Measurements from ENCODE around the gene VPS13D.

Gene VPS13D

DNA sequence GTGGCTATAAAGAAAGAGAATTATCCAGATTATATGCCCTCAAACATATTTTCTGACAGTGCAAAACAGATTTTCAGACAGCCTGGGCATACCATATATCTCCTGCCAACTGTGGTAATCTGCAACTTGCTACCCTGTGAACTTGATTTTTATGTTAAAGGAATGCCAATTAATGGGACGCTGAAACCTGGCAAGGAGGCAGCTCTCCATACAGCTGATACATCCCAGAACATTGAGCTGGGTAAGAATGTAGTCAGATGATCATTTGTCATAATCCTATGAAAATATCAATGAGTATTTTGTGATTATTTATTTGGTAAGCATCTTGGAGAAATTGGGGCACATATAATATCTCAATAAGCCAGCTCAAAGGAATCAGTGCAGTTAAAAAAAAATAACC lies 124.2 kb downstream of the VPS13D start:
- Histone ChIP-seq H3K36me3 (ENCODE audit: control insufficient read depth in 1 of 2, insufficient read depth in 2 of 2, low read length in 2 of 2) (peaks cover 32 to 61% of the 10 kb centered on the region in 2 donors), H3K4me1 (ENCODE audit: control insufficient read depth in 1 of 2, insufficient read depth in 2 of 2, low read length in 2 of 2) (no peaks in the 10 kb centered on the region), H3K9me3 (ENCODE audit: control insufficient read depth in 1 of 2, low read length in 2 of 2) (no peaks in the 10 kb centered on the region), H3K27me3 (ENCODE audit: control insufficient read depth in 1 of 2, insufficient read depth in 2 of 2, low read length in 2 of 2) (no peaks in the 10 kb centered on the region), H3K9ac (ENCODE audit: low read depth in 1 of 2, low read length in 2 of 2) (no peak overlapping the region), H3K27ac (ENCODE audit: low read depth, low read length) (no peak overlapping the region), H3K4me3 (ENCODE audit: low read depth in 1 of 2, low read length in 2 of 2) (no peak overlapping the region)

DNA sequence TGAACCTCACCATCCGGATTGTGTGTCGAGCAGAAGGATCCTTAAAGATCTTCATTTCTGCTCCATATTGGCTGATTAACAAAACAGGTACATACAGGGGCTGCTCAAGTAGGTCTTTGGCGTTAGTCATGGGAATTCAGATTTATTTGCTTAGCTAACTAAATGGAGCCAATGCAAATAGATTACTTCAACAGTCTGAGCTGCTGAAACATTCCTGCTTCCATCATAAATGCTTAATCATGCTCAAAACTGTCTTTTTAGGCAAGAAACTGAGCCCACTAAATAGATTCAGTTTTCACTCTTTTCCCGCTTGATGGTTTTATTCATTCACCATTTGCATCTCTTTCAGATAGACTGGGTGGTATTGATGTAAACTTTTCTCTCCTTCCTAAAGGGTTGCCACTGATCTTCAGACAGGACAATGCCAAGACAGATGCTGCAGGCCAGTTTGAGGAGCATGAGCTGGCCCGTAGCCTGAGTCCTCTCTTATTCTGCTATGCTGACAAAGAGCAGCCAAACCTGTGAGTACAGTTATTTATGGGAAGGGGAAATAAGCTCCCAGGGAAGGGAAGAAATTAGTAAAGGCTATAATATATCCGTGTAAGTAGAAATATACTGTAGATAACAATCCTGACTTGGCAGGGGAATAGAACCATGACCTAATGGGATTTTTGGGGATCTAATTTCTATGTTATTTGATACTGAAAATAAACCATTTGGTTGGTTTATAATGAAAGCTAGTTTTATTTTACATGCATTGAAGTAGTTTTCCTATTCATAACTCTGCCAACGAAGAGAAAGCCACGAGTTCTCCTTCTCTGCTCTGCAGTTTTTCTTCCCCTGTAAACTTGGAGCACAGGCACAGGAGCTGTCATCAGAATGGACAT lies 126.4 kb downstream of the VPS13D start:
- Histone ChIP-seq H3K36me3 (ENCODE audit: control insufficient read depth in 1 of 2, insufficient read depth in 2 of 2, low read length in 2 of 2) (peaks cover 29 to 64% of the 10 kb centered on the region in 2 donors), H3K4me3 (ENCODE audit: low read depth in 1 of 2, low read length in 2 of 2) (no peak overlapping the region)

DNA sequence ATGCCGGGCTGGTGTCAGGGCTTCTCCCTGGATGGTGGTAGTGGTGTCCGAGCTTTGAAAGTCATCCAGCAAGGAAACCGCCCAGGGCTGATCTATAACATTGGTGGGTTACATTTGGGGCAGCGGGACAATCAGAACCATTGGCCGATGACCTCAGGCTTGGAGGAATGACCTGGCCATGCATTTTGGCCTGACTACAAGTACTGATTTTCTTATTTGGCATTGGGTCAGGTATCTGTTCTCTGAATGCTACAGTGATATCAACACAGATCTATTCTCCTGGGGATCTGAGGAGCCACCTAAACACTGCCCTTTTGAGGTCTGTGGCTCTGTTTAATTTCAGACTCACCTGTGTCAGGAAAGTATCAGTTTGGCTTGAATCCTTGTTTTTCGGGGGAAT lies 128.7 kb downstream of the VPS13D start:
- Histone ChIP-seq H3K36me3 (ENCODE audit: control insufficient read depth in 1 of 2, insufficient read depth in 2 of 2, low read length in 2 of 2) (peaks cover 37 to 79% of the 10 kb centered on the region in 2 donors), H3K4me1 (ENCODE audit: control insufficient read depth in 1 of 2, insufficient read depth in 2 of 2, low read length in 2 of 2) (no peaks in the 10 kb centered on the region), H3K27me3 (ENCODE audit: control insufficient read depth in 1 of 2, insufficient read depth in 2 of 2, low read length in 2 of 2) (no peaks in the 10 kb centered on the region), H3K4me3 (ENCODE audit: low read depth in 1 of 2, low read length in 2 of 2) (no peak overlapping the region), H3K9me3 (ENCODE audit: control insufficient read depth in 1 of 2, low read length in 2 of 2) (no peaks in the 10 kb centered on the region), H3K27ac (ENCODE audit: low read depth, low read length) (no peak overlapping the region), H3K9ac (ENCODE audit: low read depth in 1 of 2, low read length in 2 of 2) (no peak overlapping the region)

More for the DNA sequence above, 126.4 kb downstream of the VPS13D start:
- no peaks in the 10 kb centered on the region for H3K9me3 ChIP-seq (ENCODE audit: control insufficient read depth in 1 of 2, low read length in 2 of 2)
- H3K27ac ChIP-seq (ENCODE audit: low read depth, low read length), result no peak overlapping the region
- H3K4me1 ChIP-seq (ENCODE audit: control insufficient read depth in 1 of 2, insufficient read depth in 2 of 2, low read length in 2 of 2), result no peaks in the 10 kb centered on the region
- H3K9ac ChIP-seq (ENCODE audit: low read depth in 1 of 2, low read length in 2 of 2), result no peak overlapping the region
- no peaks in the 10 kb centered on the region for H3K27me3 ChIP-seq (ENCODE audit: control insufficient read depth in 1 of 2, insufficient read depth in 2 of 2, low read length in 2 of 2)

DNA sequence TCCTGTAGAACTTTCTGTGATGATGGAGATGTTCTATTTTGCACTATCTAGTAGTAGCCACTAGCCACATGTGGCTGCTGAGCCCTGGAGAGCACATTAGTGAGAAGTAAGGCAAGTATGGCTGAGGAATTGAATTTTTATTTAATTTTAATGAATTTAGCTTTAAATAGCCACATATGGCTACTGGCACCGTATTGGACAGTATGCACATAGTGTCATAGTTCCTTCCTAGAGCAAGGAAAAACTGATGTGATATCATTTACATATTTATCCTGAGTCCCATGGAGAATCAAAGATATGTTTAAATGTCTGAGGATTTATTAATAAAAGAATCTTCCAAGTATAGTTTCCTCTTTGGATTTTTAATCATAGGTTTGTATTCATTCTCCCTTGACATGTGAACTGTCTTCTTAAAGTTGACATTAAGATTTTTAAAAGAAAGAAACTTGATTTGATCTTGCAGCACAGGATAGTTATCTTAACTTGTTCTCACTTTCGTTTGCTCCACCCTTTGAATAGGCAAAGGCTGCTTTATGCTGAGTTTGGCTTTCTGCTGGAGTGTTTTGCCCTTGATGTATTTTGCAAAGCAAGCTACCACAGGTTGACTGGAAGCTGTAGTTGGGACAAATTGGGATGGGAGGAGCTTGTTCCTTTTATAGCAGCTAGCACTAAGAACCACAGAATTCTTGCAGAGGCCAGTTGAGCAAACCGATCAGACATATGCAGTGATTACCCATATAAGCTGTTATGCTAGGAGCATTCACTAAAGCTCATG lies 129.7 kb downstream of the VPS13D start:
- Histone ChIP-seq H3K4me3 (ENCODE audit: low read depth in 1 of 2, low read length in 2 of 2) (no peak overlapping the region), H3K36me3 (ENCODE audit: control insufficient read depth in 1 of 2, insufficient read depth in 2 of 2, low read length in 2 of 2) (peaks cover 41 to 78% of the 10 kb centered on the region in 2 donors), H3K9ac (ENCODE audit: low read depth in 1 of 2, low read length in 2 of 2) (no peak overlapping the region), H3K27me3 (ENCODE audit: control insufficient read depth in 1 of 2, insufficient read depth in 2 of 2, low read length in 2 of 2) (no peaks in the 10 kb centered on the region), H3K27ac (ENCODE audit: low read depth, low read length) (no peak overlapping the region), H3K9me3 (ENCODE audit: control insufficient read depth in 1 of 2, low read length in 2 of 2) (no peaks in the 10 kb centered on the region), H3K4me1 (ENCODE audit: control insufficient read depth in 1 of 2, insufficient read depth in 2 of 2, low read length in 2 of 2) (no peaks in the 10 kb centered on the region)

DNA sequence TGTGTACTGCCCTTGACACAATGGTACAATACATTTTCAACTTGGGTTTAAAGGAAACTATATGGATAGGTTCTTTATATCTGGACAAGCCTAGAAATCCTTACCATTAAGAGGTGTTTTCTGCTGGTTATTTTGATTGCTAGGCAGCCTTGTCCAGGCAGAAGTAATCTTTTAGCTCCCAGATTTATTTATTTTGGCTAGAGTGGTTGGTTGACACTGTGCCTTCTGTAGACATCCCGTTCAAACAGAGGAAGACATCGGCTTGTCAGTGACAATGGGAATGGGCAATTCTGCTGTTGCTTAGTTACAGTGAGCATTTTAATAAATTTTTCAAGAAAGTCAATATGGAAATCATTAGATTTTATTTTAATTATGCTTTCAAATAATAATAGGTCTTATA lies 138.8 kb downstream of the VPS13D start:
- Histone ChIP-seq H3K9me3 (ENCODE audit: control insufficient read depth in 1 of 2, low read length in 2 of 2) (no peaks in the 10 kb centered on the region), H3K27me3 (ENCODE audit: control insufficient read depth in 1 of 2, insufficient read depth in 2 of 2, low read length in 2 of 2) (no peaks in the 10 kb centered on the region), H3K27ac (ENCODE audit: low read depth, low read length) (no peak overlapping the region), H3K36me3 (ENCODE audit: control insufficient read depth in 1 of 2, insufficient read depth in 2 of 2, low read length in 2 of 2) (peaks cover 16 to 36% of the 10 kb centered on the region in 2 donors), H3K4me1 (ENCODE audit: control insufficient read depth in 1 of 2, insufficient read depth in 2 of 2, low read length in 2 of 2) (no peaks in the 10 kb centered on the region), H3K4me3 (ENCODE audit: low read depth in 1 of 2, low read length in 2 of 2) (no peak overlapping the region), H3K9ac (ENCODE audit: low read depth in 1 of 2, low read length in 2 of 2) (no peak overlapping the region)

DNA sequence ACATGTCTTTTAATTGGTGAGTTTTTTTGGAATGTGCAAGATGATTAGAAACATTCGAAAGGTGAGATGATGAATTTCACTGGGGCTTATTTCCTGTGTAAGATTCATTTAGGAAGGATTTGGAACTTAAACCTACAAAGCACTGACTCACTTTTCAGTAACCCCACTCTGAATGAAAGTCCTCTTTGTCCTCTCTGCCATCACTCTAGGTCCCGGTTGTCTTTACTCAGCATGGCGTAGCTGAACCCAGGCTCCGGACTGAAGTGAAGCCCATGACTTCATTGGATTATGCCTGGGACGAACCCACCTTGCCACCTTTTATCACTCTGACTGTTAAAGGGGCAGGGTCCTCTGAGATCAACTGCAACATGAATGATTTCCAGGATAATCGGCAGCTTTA lies 139.4 kb downstream of the VPS13D start:
- no peaks in the 10 kb centered on the region for H3K4me1 ChIP-seq (ENCODE audit: control insufficient read depth in 1 of 2, insufficient read depth in 2 of 2, low read length in 2 of 2)
- H3K9ac ChIP-seq (ENCODE audit: low read depth in 1 of 2, low read length in 2 of 2), result no peak overlapping the region
- H3K9me3 ChIP-seq (ENCODE audit: control insufficient read depth in 1 of 2, low read length in 2 of 2), result no peaks in the 10 kb centered on the region
- no peak overlapping the region for H3K4me3 ChIP-seq (ENCODE audit: low read depth in 1 of 2, low read length in 2 of 2)
- H3K27me3 ChIP-seq (ENCODE audit: control insufficient read depth in 1 of 2, insufficient read depth in 2 of 2, low read length in 2 of 2), result no peaks in the 10 kb centered on the region
- no peak overlapping the region for H3K27ac ChIP-seq (ENCODE audit: low read depth, low read length)
- peaks cover 18 to 37% of the 10 kb centered on the region in 2 donors for H3K36me3 ChIP-seq (ENCODE audit: control insufficient read depth in 1 of 2, insufficient read depth in 2 of 2, low read length in 2 of 2)

DNA sequence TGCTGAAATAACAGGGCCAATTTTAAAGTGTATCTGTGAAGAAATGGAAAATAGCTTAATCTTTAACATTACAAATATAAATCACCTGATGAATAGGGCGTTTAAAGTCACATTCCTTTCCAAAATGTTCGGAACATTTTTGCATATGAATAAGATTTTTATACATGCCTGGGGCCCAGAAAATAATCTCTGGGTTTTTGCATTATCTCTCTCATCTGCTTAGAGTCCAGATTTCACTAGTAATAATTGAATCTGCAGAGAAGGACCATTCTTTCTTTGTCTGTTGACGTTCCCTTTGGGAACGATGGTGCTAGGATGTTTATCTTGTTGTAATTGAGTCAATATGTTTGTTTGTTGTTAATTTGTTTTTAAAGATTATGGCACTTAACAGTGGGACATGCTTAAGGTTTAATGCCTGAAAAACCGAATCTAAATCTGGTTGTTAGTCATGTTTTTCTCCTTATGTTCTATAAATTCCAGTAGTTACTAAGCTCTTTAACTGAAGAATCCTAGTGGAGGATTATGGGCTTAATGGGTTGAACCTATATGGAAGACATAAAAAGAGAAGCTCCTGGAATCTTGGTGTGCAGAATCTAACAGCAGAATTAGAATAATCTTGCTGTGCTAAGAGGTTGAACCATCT lies 140.6 kb downstream of the VPS13D start:
- Histone ChIP-seq H3K27ac (ENCODE audit: low read depth, low read length) (no peak overlapping the region), H3K4me3 (ENCODE audit: low read depth in 1 of 2, low read length in 2 of 2) (no peak overlapping the region), H3K36me3 (ENCODE audit: control insufficient read depth in 1 of 2, insufficient read depth in 2 of 2, low read length in 2 of 2) (peaks cover 15 to 35% of the 10 kb centered on the region in 2 donors), H3K27me3 (ENCODE audit: control insufficient read depth in 1 of 2, insufficient read depth in 2 of 2, low read length in 2 of 2) (no peaks in the 10 kb centered on the region), H3K9ac (ENCODE audit: low read depth in 1 of 2, low read length in 2 of 2) (no peak overlapping the region), H3K9me3 (ENCODE audit: control insufficient read depth in 1 of 2, low read length in 2 of 2) (no peaks in the 10 kb centered on the region), H3K4me1 (ENCODE audit: control insufficient read depth in 1 of 2, insufficient read depth in 2 of 2, low read length in 2 of 2) (peaks cover 0 to 1% of the 10 kb centered on the region in 2 donors)

DNA sequence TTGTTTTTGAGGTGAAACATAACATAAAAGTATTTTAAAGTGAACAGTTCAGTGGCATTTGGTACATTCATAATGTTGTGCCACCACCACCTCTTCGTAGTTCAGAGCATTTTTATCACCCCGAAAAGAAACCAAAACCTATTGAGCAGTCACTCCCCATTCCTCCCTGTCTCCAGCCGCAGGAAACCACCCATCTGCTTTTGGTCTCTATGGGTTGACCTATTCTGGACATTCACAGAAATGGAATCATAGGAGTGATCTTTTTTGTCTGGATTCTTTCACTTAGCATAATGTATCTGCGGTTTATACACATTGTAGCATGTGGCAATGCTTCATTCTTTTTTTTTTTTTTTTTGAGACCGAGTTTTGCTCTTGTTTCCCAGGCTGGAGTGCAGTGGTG lies 141.2 kb downstream of the VPS13D start:
- Histone ChIP-seq H3K9ac (ENCODE audit: low read depth in 1 of 2, low read length in 2 of 2) (no peak overlapping the region), H3K4me1 (ENCODE audit: control insufficient read depth in 1 of 2, insufficient read depth in 2 of 2, low read length in 2 of 2) (peaks cover 2 to 7% of the 10 kb centered on the region in 2 donors), H3K27ac (ENCODE audit: low read depth, low read length) (no peak overlapping the region), H3K9me3 (ENCODE audit: control insufficient read depth in 1 of 2, low read length in 2 of 2) (no peaks in the 10 kb centered on the region), H3K4me3 (ENCODE audit: low read depth in 1 of 2, low read length in 2 of 2) (no peak overlapping the region), H3K27me3 (ENCODE audit: control insufficient read depth in 1 of 2, insufficient read depth in 2 of 2, low read length in 2 of 2) (no peaks in the 10 kb centered on the region), H3K36me3 (ENCODE audit: control insufficient read depth in 1 of 2, insufficient read depth in 2 of 2, low read length in 2 of 2) (peaks cover 21 to 35% of the 10 kb centered on the region in 2 donors)

DNA sequence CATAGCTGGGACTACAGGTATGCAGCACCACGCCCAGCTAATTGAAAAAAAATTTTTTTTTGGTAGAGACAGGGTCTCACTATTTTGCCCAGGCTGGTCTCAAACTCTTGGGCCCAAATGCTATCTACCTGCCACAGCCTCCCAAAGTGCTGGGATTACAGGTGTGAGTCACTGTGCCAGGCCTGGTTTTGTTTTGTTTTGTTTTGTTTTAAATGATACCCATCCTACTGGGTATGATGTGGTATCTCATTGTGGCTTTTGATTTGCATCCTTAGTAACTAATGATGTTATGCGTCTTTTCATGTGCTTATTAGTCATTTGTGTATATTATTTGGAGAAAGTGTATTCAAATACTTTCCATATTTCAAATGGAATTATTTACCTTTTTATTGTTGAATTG lies 142.3 kb downstream of the VPS13D start:
- Histone ChIP-seq H3K9me3 (ENCODE audit: control insufficient read depth in 1 of 2, low read length in 2 of 2) (no peaks in the 10 kb centered on the region), H3K4me1 (ENCODE audit: control insufficient read depth in 1 of 2, insufficient read depth in 2 of 2, low read length in 2 of 2) (peaks cover 9 to 15% of the 10 kb centered on the region in 2 donors), H3K4me3 (ENCODE audit: low read depth in 1 of 2, low read length in 2 of 2) (no peak overlapping the region), H3K27ac (ENCODE audit: low read depth, low read length) (no peak overlapping the region), H3K36me3 (ENCODE audit: control insufficient read depth in 1 of 2, insufficient read depth in 2 of 2, low read length in 2 of 2) (peaks cover 21 to 29% of the 10 kb centered on the region in 2 donors), H3K9ac (ENCODE audit: low read depth in 1 of 2, low read length in 2 of 2) (no peak overlapping the region), H3K27me3 (ENCODE audit: control insufficient read depth in 1 of 2, insufficient read depth in 2 of 2, low read length in 2 of 2) (no peaks in the 10 kb centered on the region)

DNA sequence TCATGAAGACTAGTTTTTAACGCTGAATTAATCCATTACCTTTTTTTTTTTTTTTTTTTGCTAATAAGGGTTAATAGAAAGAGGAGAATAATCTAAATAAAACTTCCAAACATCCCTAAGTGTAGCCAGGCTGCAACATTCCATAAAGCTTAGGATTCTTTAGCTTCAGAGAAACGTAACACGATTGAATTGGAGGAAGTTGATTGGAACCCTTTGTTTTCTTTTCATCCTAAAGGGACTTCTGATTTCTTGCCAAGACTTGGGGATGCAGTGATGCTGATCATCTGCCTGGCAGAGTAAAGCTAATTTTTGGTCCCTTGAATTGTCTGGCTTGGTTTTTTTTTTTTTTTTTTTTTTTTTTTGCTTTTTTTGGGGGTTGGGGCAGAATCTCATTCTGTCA lies 142.9 kb downstream of the VPS13D start:
- Histone ChIP-seq H3K4me1 (ENCODE audit: control insufficient read depth in 1 of 2, insufficient read depth in 2 of 2, low read length in 2 of 2) (peaks cover 9 to 15% of the 10 kb centered on the region in 2 donors), H3K9ac (ENCODE audit: low read depth in 1 of 2, low read length in 2 of 2) (no peak overlapping the region), H3K27me3 (ENCODE audit: control insufficient read depth in 1 of 2, insufficient read depth in 2 of 2, low read length in 2 of 2) (no peaks in the 10 kb centered on the region), H3K4me3 (ENCODE audit: low read depth in 1 of 2, low read length in 2 of 2) (no peak overlapping the region), H3K36me3 (ENCODE audit: control insufficient read depth in 1 of 2, insufficient read depth in 2 of 2, low read length in 2 of 2) (peaks cover 21 to 29% of the 10 kb centered on the region in 2 donors), H3K27ac (ENCODE audit: low read depth, low read length) (no peak overlapping the region), H3K9me3 (ENCODE audit: control insufficient read depth in 1 of 2, low read length in 2 of 2) (no peaks in the 10 kb centered on the region)
